A204.1 (cell line): ENCODE results near the gene HRH1.
"Not testable (repeated sequence)": the region's sequence is repeated elsewhere in the genome, so short reads cannot be mapped to it uniquely, and the experiment has no call there.

ENCODE experiments used
- FAIRE-seq: peaks from 2 replicates; lab custom pipeline; 2012; peaks lifted over from hg19 to GRCh38; lab: Jason Lieb, UNC

HRH1 gene

DNA sequence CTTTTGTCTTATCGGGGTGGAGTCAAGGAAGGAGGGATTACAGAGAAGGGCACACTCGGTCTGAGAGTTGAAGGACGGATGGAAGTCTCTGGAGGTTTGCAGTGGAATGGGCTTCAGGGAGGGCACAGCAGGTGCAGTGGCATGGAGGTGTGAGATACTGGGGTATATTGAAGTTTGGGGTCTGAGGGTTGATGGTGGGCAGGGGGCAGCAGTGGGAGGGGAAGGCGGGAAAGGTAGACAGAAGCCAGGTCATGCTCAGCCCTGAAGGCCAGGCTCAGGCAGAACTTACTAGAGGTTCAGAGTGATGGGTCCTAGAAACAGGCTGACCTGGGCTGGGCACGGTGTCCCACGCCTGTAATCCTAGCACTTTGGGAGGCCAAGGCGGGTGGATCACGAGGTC is 52.7 kb downstream of the HRH1 start:
- no peak for FAIRE-seq

- no peak for FAIRE-seq
These were observed 57.4 kb downstream of the HRH1 start for GRCh38 chr3:11211531-11212298.

- no peak for FAIRE-seq
These were observed 58.0 kb downstream of the HRH1 start for GRCh38 chr3:11212299-11212608.

GRCh38 chr3:11212784-11213183 is 58.5 kb downstream of the HRH1 start:
- no peak for FAIRE-seq

DNA sequence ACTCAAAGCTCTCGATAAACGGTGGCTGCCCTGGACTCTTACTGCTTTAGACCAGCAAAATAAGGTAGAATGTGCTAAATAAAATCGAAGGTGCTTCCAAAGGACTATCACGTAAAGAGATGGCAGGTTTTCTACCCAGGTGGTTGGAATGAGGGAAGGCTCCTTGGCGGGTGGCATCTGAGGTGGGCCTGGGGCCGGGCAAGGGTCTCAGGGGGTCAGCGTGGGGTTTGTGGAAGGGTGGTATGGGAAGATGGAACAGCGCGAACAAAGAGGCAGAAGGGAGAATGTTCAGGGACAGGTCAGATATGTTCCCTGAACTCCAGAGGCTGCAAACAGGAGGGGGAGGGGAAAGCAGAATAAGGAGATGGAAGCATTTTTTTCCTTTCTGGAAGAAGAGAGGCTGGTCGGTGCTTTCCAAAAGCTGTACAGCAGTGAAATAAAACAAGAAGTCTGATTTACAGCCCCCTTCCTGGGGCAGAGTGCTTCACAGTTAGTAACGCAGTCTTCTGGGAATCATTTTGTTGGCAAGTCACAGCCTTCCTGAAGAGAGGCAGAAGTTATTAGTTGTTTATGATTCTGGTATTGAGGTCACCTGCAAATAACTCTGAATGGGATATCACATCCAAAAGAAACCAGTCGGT is 59.6 kb downstream of the HRH1 start:
- FAIRE-seq: no peak

- FAIRE-seq: no peak
These were observed 60.2 kb downstream of the HRH1 start for GRCh38 chr3:11214451-11214978.

DNA sequence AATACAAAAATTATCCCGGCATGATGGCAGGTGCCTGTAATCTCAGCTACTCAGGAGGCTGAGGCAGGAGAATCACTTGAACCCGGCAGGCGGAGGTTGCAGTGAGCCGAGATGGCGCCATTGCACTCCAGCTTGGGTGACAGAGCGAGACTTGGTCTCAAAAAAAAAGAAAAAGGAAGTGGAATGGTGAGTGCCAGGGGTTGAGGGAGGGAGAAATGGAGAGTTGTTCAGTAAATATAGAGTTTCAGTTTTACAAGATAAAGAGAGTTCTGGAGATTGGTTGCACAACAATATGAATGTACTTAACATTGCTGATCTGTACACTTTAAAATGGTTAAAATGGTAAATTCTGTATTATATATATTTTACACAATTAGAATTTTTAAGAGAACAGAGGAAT is 63.1 kb downstream of the HRH1 start:
- FAIRE-seq: not testable (repeated sequence)

- no peak for FAIRE-seq
These were observed 65.9 kb downstream of the HRH1 start for GRCh38 chr3:11220230-11220629.

DNA sequence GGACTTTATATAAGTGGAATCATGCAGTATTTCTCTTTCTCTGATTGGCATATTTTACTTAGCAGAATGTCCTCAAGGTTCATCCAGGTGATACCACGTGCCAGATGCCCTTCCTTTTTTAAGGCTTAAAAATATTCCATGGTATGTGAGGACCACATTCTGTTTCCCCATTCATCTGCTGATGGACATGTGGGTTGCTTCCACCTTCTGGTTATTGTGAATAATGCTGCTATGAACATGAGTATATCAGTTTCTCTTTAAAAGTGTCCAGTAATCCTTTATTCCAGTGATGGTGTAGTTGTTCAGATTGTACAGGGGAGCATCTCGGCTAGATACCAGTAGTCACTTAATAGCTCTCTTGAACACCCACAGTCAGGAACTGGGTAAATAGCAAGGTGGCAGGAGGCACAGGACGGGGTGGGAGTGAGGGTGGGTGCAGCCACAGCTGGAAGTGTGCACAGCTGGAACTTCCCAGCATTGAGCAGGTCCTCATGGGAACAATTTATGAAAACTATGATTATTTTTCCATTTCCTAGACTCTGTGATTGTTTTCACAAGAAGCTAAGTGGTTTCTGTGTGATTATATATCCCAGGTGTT is 67.6 kb downstream of the HRH1 start:
- FAIRE-seq: no peak

GRCh38 chr3:11224010-11224409 is 69.7 kb downstream of the HRH1 start:
- FAIRE-seq: no peak

GRCh38 chr3:11224870-11225229 is 70.6 kb downstream of the HRH1 start:
- no peak for FAIRE-seq

DNA sequence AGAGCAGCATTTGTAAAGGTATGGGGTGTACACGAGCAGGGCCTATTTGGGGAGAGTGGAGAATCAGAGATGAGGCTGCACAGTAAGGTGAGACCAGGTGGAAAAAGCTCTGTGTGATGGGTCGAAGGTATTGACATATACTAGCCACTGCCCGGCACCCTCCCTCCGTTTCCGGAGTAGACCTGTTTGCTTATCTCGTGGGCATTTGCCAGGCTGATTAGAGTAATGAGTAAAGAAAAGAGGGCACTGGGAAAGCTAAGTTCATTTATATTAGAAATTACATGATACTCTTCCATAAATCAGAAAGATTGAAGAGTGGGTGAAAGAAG is 71.7 kb downstream of the HRH1 start:
- no peak for FAIRE-seq

DNA sequence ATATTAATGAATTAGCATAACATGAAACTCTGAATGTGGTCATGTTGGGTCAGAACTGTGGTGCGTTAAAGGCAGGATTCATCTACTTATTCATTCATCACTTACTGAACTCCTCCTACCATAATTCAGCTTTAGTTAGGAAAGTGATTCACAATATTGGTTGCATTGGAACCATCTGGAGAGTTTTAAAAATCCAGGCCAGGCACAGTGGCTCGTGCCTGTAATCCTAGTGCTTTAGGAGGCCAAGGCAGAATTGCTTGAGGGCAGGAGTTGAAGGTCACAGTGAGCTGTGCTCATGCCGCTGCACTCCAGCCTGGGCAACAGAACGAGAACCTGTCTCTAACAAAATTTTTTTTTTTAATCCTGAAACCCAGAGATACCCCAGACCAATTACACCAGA is 73.7 kb downstream of the HRH1 start:
- FAIRE-seq: no peak

DNA sequence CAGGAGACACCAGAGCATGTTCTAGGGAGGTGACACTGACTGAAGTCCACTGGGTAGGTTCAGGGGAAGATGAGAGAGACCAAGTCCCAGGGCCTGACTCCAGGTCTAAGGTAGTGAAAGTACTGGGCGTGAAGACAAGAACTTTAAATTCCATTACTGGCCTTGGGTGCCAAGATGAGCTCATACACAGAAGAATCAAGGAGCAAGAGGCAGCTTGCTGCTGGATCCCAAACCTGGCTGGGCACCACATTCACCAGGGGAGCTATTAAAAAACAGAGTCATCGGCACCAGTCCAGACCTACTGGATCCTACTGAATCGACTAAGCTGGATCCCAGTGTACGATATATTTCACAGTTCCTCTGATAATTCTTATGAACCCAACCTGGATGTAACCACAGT is 75.8 kb downstream of the HRH1 start:
- FAIRE-seq: no peak

DNA sequence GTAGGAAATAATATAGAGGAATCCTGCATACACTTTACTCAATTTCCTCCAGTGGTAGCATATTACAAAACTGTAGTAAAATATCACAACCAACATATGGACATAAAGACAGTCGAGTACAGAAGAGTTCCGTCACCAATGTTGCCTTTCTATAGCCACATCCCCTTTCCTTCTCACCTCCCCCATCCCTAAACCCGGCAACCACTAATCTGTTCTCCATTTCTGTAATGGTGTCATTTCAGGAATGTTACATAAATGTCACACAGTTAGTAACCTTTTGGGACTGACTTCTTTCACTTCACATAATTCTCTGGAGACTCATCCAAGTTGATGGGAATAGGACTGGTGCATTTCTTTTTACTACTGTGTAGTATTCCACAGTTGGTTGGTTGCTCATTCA is 76.5 kb downstream of the HRH1 start:
- no peak for FAIRE-seq

- FAIRE-seq: no peak
These were observed 81.1 kb downstream of the HRH1 start for GRCh38 chr3:11235385-11235784.

DNA sequence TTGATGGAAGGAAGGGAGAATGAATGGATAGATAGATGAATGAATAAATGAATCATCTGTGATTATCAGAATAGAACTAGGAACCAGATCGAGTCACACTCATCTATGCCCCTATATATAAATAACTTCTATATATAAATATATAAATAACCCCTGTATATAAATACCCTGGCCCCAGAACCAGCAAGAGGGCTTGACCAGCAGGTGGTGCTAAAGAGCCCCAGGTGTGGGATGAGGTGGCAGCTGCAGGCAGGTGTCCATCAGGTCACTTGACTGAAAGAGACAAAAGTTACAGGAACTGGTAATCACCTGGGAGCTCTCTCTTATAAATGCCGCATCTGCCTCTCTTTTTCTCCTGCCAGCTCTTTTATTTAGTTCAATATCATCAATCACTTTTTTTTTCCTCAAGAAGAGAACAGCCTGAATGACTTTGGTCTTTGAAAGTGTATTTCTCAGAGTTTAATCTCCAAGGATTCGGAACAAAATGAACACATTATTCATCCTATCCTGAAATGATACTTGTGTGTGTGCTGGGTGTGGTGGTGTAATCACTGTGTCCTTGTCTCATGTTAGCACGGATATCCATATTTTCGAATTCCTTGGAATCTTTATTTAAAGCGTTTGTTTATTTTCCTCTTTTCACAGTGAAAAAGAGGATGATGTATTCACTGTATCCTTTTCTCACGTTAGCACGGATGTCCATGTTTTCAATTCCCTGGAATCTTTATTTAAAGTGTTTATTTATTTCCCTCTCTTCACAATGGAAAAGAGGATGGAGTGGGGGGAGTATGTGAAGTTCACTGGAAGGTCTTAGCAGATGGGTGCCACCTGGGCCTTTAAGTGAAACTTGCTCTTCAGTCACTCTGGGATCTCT is 82.5 kb downstream of the HRH1 start:
- no peak for FAIRE-seq

DNA sequence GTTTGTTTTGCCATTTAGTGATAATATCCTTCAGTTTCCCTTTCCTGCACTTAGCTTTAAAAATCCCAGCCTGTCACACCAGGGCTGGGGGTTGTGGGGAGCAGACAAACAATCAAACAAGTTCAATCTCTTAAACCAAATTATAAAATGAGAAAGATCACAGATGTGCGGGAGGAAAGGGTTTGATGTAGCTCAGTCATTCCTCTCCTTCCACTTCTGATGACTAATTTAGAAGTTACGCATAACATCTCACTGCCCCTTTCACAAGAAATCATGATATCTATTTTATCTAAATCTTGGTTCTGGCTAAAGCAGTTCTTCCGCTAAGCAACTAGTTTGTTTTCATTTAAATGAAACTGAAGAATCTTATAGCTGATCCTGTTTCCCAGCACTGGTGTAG is 83.8 kb downstream of the HRH1 start:
- FAIRE-seq: no peak

DNA sequence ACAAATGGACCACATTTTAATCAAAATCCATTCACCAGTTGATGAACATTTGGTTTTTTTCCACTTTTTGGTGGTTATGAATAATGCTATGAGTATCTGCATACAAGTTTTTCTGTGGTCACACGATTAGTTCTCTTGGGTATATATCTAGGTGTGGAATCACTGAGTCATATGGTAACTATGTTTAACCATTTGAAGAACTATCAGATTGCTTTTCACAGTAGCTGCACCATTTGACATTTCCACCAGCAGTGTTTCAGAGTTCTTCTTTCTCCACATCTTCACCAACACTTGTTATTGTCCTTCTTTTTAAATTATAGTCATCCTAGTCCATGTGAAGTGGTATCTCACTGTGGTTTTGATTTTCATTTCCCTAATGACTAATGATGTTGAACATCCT is 84.6 kb downstream of the HRH1 start:
- FAIRE-seq: no peak

- FAIRE-seq: no peak
These were observed 85.5 kb downstream of the HRH1 start for GRCh38 chr3:11239796-11240195.

DNA sequence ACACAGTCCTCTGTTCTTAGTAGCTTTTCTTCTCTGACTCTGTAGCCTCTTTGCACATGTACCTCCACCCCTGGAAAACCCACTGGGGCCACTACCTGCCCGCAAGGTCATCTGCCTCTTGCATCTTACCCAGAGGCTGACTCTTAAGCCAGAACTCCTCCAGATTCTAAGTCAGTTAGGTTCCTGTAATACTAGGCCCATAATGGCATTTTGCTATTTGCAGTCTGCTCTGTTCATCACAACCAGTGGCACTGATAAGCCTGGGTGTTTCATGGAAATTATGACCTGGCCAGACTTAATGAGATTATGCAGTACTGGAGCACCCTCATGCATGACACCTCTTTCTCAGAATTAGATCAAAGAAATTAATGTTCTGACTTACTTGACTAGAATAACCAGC is 86.2 kb downstream of the HRH1 start:
- FAIRE-seq: no peak

- no peak for FAIRE-seq
These were observed 89.9 kb downstream of the HRH1 start for GRCh38 chr3:11244121-11244677.

GRCh38 chr3:11245276-11245675 is 91.0 kb downstream of the HRH1 start:
- no peak for FAIRE-seq
